HG02759 (cell line): Measurements from ENCODE around the gene PPFIBP2.
A peak's percentile ranks its signal among the peaks of the same experiment; 100 is the strongest.

Source experiments
- ATAC-seq: cut with Tn5 transposase; IDR thresholded peaks from one replicate; pipeline ENCODE4 v1.9.1; 2021; ENCODE audit warnings: mild to moderate bottlenecking, moderate library complexity; ENCODE audit not compliant: unreplicated experiment

The PPFIBP2 gene

GRCh38 chr11:7621090-7621489 lies 107.3 kb downstream of the PPFIBP2 start:
- ATAC-seq: no peak

- ATAC-seq: no peak
These were observed 107.8 kb downstream of the PPFIBP2 start for GRCh38 chr11:7621554-7621953.

DNA sequence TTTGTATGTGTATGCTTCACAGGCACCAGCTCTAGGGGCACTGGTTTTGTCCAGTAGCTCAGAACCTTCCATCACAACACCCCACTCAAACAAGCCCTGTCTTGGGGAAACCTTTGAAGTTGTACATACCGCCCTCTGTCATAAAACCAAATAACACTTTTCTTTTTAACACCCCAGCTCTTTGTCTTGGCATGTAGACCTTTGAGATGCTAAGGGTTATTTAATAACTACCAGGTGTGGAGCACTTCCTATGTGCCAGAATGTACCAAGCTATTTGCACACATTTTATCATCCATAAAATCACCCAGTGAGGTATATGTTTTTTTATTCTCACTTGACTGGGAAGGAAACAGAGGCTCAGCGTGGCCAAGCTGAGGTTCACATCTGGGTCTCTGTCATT lies 108.9 kb downstream of the PPFIBP2 start:
- ATAC-seq: no peak

- ATAC-seq: no peak
These were observed 114.9 kb downstream of the PPFIBP2 start for GRCh38 chr11:7628660-7629059.

- no peak for ATAC-seq
These were observed 116.2 kb downstream of the PPFIBP2 start for GRCh38 chr11:7630002-7630401.

DNA sequence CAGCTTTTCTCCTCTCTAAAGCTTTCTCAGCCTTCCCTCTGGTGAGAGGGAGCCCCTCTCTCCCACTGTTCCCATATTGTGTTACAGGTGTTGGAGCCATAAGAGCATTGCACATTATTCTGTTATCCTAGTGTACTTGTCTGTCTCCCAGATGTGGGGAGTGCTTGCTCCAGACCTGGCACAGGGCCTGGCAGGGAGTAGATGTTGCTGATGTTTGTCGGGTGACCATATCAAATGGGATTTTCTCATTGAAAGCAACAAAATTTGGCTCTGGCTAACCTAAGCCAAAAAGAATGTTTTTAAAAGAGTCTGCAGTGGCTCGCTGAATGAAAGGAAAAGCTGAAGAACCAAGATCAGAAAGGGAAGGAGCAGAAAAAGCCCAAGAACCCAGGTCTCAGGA lies 118.4 kb downstream of the PPFIBP2 start:
- no peak for ATAC-seq

DNA sequence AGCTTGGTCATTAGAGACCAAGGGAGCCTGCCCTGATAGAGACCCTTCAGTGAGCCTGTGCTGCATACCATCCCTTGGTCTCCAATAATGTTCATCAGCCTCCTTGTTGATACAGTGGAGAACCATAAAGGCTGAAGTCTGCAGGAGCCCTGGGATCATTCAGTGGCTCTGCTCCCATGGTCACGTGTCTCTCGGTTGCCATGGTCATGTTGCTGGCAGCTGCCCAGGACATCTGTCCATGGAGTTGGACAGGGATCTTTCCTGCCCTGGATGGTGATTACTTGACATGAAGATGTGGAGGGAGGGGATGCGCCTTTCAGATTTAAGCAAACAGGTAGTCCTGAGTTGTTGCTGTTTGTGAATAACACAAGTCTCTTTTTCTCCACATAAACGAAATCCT lies 121.3 kb downstream of the PPFIBP2 start:
- ATAC-seq: no peak

- ATAC-seq: no peak
These were observed 121.9 kb downstream of the PPFIBP2 start for GRCh38 chr11:7635708-7636107.

- ATAC-seq: no peak
These were observed 122.6 kb downstream of the PPFIBP2 start for GRCh38 chr11:7636350-7636749.

- ATAC-seq: no peak
These were observed 123.8 kb downstream of the PPFIBP2 start for GRCh38 chr11:7637447-7638157.

DNA sequence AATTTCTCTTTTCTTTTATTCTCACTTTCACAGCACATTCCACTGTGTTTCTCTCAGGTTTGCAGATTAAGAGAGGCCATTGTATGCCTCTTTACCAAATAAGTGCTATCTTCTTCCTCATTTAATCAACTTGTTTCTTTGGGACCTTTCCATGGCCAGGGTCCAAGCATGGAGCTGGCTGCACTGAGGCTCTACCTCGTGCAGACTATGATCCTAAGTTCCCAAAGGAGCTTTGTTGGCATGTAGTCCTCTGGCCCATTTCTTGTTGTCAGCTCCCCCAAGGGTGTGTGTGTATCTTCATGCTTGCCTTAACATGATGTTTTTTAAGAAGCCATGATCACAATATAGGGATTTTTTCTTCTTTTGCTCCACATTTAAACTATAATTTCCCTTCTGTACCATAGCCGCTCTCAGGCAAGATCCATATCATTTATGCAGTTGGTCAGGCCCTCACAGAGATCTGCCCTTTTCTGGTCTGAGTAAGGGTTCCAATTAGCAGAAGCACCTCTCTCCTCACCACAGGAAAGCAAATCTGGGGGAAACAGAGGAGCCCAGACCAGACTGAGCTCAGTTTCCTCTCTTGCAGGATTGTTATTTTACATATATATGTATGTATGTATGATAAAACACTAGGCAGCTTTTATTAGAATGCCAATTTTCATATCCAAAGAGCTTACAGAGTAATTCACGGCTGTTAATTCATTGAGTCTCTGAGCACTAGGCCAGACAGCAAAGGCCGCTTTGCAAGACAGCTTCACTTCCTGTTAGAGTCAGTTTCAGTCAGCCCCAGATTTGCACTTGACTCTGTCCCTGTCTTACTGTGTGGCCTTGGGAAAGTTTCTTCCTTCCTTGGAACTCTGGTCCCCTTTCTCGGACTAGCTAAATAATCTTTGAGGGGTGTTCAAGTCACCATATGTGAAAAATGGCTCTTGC lies 125.2 kb downstream of the PPFIBP2 start:
- ATAC-seq: peak; percentile 73

- peak; percentile 5 for ATAC-seq
These were observed 125.8 kb downstream of the PPFIBP2 start for GRCh38 chr11:7639643-7640025.

DNA sequence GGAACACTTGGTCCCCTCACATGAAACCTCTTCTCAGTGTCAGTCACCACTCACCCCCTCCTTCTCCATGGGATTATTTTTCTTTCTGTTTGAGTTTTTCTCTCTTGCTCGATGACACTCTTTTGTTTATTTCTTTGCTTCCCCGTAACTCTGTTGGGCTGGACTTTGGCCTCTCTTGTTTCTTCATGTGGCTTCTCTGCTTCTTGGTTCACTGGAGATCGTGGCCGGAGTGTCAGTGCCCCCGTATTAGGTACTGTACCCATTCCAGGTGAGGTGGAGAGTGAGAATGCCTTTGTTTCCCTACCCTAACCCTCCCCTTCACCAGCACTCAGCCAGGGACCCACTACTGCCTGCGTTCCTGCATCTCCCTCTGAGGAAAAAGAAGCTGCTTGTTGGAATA lies 127.0 kb downstream of the PPFIBP2 start:
- no peak for ATAC-seq

DNA sequence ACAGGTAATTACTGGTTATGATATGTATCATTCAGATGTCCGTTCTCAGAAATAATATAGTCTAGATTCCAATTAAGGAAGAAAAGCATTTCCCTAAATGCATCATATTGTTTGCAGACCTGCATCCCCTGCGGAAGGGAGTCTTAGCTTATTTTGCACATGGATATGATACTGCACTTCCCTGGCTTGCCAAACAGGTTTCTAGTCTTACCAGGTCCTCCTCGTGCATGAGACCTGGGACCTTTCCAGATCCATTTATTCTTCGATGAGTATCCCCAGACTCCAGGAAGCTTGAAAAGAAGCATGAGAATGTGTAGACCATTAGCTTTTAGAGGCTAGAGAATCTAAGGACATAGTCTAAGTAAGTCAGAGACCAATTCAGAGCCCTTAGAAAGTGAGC lies 128.9 kb downstream of the PPFIBP2 start:
- ATAC-seq: no peak

DNA sequence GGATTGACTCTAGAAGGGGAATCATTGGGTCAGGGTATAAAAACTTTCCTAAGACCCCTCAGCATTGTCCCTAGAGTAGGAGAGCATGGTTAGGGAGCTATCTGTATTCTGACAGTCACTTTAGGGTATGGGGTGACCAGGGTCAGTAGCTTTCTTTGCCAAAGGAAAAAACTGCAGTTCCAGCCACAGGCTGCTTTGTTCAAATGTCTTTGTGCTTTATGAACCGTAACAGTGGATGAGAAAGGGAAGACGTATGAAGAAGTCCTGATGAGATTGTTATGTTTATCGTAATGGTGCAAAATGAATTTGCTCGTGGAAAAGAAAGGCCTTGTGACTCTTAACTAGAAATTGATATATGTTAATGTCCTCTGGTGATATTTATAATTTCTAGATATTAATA lies 129.5 kb downstream of the PPFIBP2 start:
- no peak for ATAC-seq

DNA sequence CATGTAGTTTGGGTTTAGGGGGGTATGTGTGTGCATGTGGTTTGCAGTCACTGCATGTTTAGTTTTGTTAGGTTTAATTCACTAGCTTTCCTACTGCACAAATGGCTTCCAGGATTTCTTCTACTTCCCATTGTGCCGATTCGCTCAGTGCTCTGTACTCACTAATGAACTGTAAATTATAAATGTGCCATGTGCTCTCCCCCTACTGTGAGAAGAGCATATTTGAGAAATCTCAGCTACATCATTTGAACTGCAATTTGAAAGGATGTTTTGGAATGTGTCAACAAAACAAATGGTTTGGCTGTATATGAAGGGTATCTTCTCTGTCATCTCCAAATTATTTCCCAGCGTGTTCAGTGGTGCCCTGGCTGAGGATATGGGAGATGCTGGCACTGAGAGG lies 131.4 kb downstream of the PPFIBP2 start:
- no peak for ATAC-seq

- no peak for ATAC-seq
These were observed 133.1 kb downstream of the PPFIBP2 start for GRCh38 chr11:7646866-7647265.

GRCh38 chr11:7648264-7648663 lies 134.5 kb downstream of the PPFIBP2 start:
- ATAC-seq: no peak

DNA sequence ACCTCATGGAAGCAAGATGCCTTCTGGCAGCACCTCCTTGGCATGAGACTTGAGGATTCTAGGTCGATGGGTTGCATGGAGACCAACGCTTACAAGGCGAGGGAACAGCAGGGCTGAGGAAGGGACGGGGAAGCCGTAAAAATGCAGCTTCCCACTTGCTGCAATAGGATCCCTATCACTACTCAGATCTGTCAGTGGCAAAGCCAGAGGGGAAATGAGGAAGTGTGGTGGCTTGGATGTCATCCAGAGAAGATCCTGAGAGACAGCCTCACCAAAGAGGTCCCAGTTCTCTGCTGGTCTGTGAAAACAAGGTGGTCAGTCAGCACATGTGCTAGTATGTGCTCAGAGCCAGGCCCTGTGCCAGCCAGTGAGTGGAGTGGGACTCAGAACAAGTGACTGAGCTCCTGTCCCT lies 137.3 kb downstream of the PPFIBP2 start:
- no peak for ATAC-seq

DNA sequence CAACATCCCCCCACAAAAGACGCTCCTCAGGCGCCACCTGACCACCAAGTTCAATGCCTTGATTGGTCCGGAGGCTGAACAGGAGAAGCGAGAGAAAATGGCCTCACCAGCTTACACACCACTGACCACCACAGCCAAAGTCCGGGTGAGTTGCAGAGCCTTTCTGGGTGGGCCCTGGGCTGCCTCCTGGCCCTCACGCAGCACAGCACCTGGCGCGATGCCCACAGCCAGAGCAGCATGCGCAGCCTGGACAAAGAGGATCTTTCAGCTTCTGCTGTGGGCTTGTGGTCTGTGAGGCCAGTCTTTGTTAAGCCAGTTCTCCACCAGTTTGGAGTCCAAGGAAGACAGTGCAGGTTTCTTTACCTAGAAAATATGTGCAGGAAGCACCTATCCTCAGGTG lies 137.9 kb downstream of the PPFIBP2 start:
- no peak for ATAC-seq

GRCh38 chr11:7654195-7654705 lies 140.5 kb downstream of the PPFIBP2 start:
- no peak for ATAC-seq
